GM19463 (cell line): Measurements from ENCODE around the gene NR5A1.

Source experiments
- ATAC-seq: cut with Tn5 transposase; IDR thresholded peaks from one replicate; pipeline ENCODE4 v1.9.1; 2021; ENCODE audit warnings: mild to moderate bottlenecking, moderate library complexity; ENCODE audit not compliant: unreplicated experiment

NR5A1 gene

GRCh38 chr9:124448019-124448418 is 59.2 kb downstream of the NR5A1 start:
- no peak for ATAC-seq

GRCh38 chr9:124447297-124447661 is 59.9 kb downstream of the NR5A1 start:
- ATAC-seq, result no peak

- no peak for ATAC-seq
Observed at GRCh38 chr9:124444166-124444565, 63.0 kb downstream of the NR5A1 start.

- ATAC-seq, result no peak
Observed at GRCh38 chr9:124443625-124444024, 63.6 kb downstream of the NR5A1 start.

- ATAC-seq, result no peak
Observed at GRCh38 chr9:124442826-124443225, 64.4 kb downstream of the NR5A1 start.

GRCh38 chr9:124442379-124442778 is 64.8 kb downstream of the NR5A1 start:
- ATAC-seq, result no peak

GRCh38 chr9:124441291-124441690 is 65.9 kb downstream of the NR5A1 start:
- no peak for ATAC-seq

- no peak for ATAC-seq
Observed at GRCh38 chr9:124440786-124441185, 66.4 kb downstream of the NR5A1 start.

- no peak for ATAC-seq
Observed at GRCh38 chr9:124439686-124440243, 67.4 kb downstream of the NR5A1 start.

GRCh38 chr9:124439086-124439485 is 68.1 kb downstream of the NR5A1 start:
- ATAC-seq, result no peak

- ATAC-seq, result no peak
Observed at GRCh38 chr9:124438091-124438490, 69.1 kb downstream of the NR5A1 start.

- ATAC-seq, result no peak
Observed at GRCh38 chr9:124437086-124437485, 70.1 kb downstream of the NR5A1 start.

GRCh38 chr9:124436320-124436719 is 70.9 kb downstream of the NR5A1 start:
- ATAC-seq, result no peak
